Measurements from ENCODE around the gene TOM1L1. TPM values are rescaled to one million over a fixed set of nuclear protein-coding genes. Genes with fewer than 3 reads are reported as not detected.
A peak's percentile ranks its signal among the peaks of the same experiment; 100 is the strongest.

The TOM1L1 gene
- total and polyA plus RNA-seq, 2 of the 8 experiments (the other 6 are each of a cell fraction or from before 2014, with no cell fraction given) = 47.0 to 60.8 TPM

GRCh38 chr17:54968262-54968987 is 67.8 kb downstream of the TOM1L1 start, which contains the start of the genes COX11 and STXBP4:
COX11 (minus strand) TSS chr17:54968654; CDS start chr17:54968646, 8 bp downstream.
STXBP4 (plus strand) TSS chr17:54968765; CDS start chr17:54986220, 17,455 bp downstream.
- FAIRE-seq (no peak), DNase-seq (ENCODE audit: low read depth in 1 of 2, low spot score in 2 of 2) (peak; percentile 93 to 96)
- Histone ChIP-seq H3K4ac (replicated peaks; ENCODE audit: insufficient read length, low read depth, low read length) (peak within 1 kb of the TSS; percentile 75), H4K20me1 (replicated peaks in 1 of 2; ENCODE audit: control insufficient read depth in 1 of 2, insufficient read depth in 2 of 2, low read length in 2 of 2) (no peaks in the 10 kb centered on the region), H3K4me2 (ENCODE audit: insufficient read depth in 1 of 2, low read depth in 2 of 2, low read length in 2 of 2) (peak within 1 kb of the TSS; percentile 78 to 83), H2BK5ac (ENCODE audit: low read depth, low read length) (peak within 1 kb of the TSS; percentile 89), H2BK12ac (ENCODE audit: low read depth, low read length) (peak within 1 kb of the TSS; percentile 86; the same call in 1 of the 2 replicates), H3K23me2 (ENCODE audit: low read depth, low read length) (peaks cover 7% of the 10 kb centered on the region; the same call in 1 of the 2 replicates), H3K18ac (ENCODE audit: extremely low read depth, low read length) (peak within 1 kb of the TSS; percentile 91), H3K27me3 (replicated peaks in 1 of 4; ENCODE audit: control insufficient read depth in 3 of 4, extremely low read depth in 1 of 4, insufficient read depth in 3 of 4, low read length in 3 of 4) (no peaks in the 10 kb centered on the region), H4K5ac (ENCODE audit: insufficient read length, low read depth, low read length) (peak within 1 kb of the TSS; percentile 95), H3K9ac (replicated peaks in 1 of 4; ENCODE audit: extremely low read depth in 1 of 4, low read depth in 3 of 4, low read length in 3 of 4) (peak within 1 kb of the TSS; percentile 87 to 98 (median 96)), H2AK5ac (ENCODE audit: low read depth, low read length) (no peak within 1 kb of the TSS; the same call in 1 of the 2 replicates), H2BK120ac (replicated peaks; ENCODE audit: low read depth, low read length) (no peak within 1 kb of the TSS), H2AFZ (ENCODE audit: low read length) (peak within 1 kb of the TSS; percentile 70; the same call in 1 of the 2 replicates), H3K4me1 (replicated peaks in 1 of 4; ENCODE audit: control insufficient read depth in 3 of 4, insufficient read depth in 4 of 4, low read length in 3 of 4) (peaks cover 0 to 8% (median 0%) of the 10 kb centered on the region in 4 experiments; a peak in 2 of 7 replicates), H3K36me3 (ENCODE audit: control insufficient read depth in 2 of 4, insufficient read depth in 4 of 4, low read length in 3 of 4) (peaks cover 3 to 17% (median 11%) of the 10 kb centered on the region in 4 experiments; a peak in 6 of 8 replicates), H3K4me3 (ENCODE audit: extremely low read depth in 1 of 4, insufficient read depth in 2 of 4, low read depth in 3 of 4, low read length in 4 of 4) (peak within 1 kb of the TSS; percentile 85 to 96 (median 89)), H4K91ac (replicated peaks; ENCODE audit: insufficient read length, low read length) (peak within 1 kb of the TSS; percentile 97), H3K14ac (ENCODE audit: insufficient read length) (peak within 1 kb of the TSS; percentile 67), H3K23ac (ENCODE audit: insufficient read length) (no peak within 1 kb of the TSS), H3K79me1 (ENCODE audit: low read depth, low read length) (peaks cover 5% of the 10 kb centered on the region; the same call in 1 of the 2 replicates), H2BK20ac (ENCODE audit: low read length) (no peak within 1 kb of the TSS), H2BK15ac (ENCODE audit: low read length) (peak within 1 kb of the TSS; percentile 67; the same call in 1 of the 2 replicates), H3K56ac (replicated peaks; ENCODE audit: insufficient read length, low read depth, low read length) (peak within 1 kb of the TSS; percentile 89), H4K8ac (ENCODE audit: extremely low read depth, insufficient read depth, low read length) (peak within 1 kb of the TSS; percentile 94; the same call in 1 of the 2 replicates), H3K9me3 (ENCODE audit: insufficient read depth in 2 of 2, low read depth in 1 of 2, low read length in 1 of 2) (no peaks in the 10 kb centered on the region), H3K79me2 (ENCODE audit: control insufficient read depth in 1 of 2, insufficient read depth in 2 of 2, low read length in 2 of 2) (peaks cover 0 to 72% of the 10 kb centered on the region in 2 experiments; a peak in 2 of 4 replicates), H3K27ac (ENCODE audit: low read depth, low read length) (peak within 1 kb of the TSS; percentile 83)
- POLR2A ChIA-PET (ENCODE audit: partially characterized antibody) = interaction anchor here (0.9 to 1.5 kb wide), 5 partner anchors 13 to 54 kb away, joined by 3 to 7 read pairs (median 4); no protein-coding TSS in a partner anchor
- WGBS, 2 experiments (ENCODE audit: extremely low coverage in 1 of 2, insufficient coverage in 1 of 2, insufficient read length in 1 of 2, insufficient replicate concordance in 2 of 2, low coverage in 1 of 2, low lambda C conversion rate in 2 of 2, missing lambda C conversion rate in 1 of 2) = 1% methylated on average over 54 of the region's 57 CpGs; no CpG with 5 or more reads in 1 of the 2 experiments
- CTCF ChIA-PET (ENCODE audit: partially characterized antibody) = no interaction called here
- TF ChIP-seq CTCF (IDR thresholded peaks at IDR 0.05; ENCODE audit: control extremely low read depth in 1 of 3, insufficient read depth in 1 of 3, low read depth in 1 of 3, low read length in 3 of 3) = peak in 2 of 3 experiments; percentile 23 to 40; a peak in 2 of 4 replicates
- peak; percentile 67; the same call in 1 of the 2 replicates for TF ChIP-seq GTF2F1 (IDR thresholded peaks at IDR 0.05; ENCODE audit: borderline replicate concordance, low read depth, low read length)
- TF ChIP-seq ATF3 (IDR thresholded peaks at IDR 0.05; ENCODE audit: insufficient read depth, low read depth, low read length) = no peak
- peak; percentile 94 to 98 for TF ChIP-seq POLR2A (IDR thresholded peaks at IDR 0.05; ENCODE audit: control extremely low read depth in 1 of 2, low read depth in 2 of 2, low read length in 2 of 2)
- TF ChIP-seq KDM5A (IDR thresholded peaks at IDR 0.05; ENCODE audit: low read length) = 0 out of 2 replicates have a peak, but pooled peaks have one; percentile 22
- TF ChIP-seq YY1 (IDR thresholded peaks at IDR 0.05; ENCODE audit: low read depth, low read length) = no peak
- TF ChIP-seq ASH2L (IDR thresholded peaks at IDR 0.05; ENCODE audit: low read length) = peak; percentile 94
- TF ChIP-seq KDM4A (IDR thresholded peaks at IDR 0.05; ENCODE audit: low read depth, low read length, severe bottlenecking) = peak; percentile 99
